HG03558 (cell line): Measurements from ENCODE around the gene CYFIP1.

Source experiments
- ATAC-seq: cut with Tn5 transposase; IDR thresholded peaks from one replicate; pipeline ENCODE4 v1.9.1; 2021; ENCODE audit warnings: moderate number of reproducible peaks; ENCODE audit not compliant: unreplicated experiment; ENCODE audit errors: extremely low read depth

CYFIP1 gene

GRCh38 chr15:22951381-22952280 lies 28.5 kb downstream of the CYFIP1 start:
- ATAC-seq: no peak

- no peak for ATAC-seq
Measured at GRCh38 chr15:22951031-22951380, 29.2 kb downstream of the CYFIP1 start.

- no peak for ATAC-seq
Measured at GRCh38 chr15:22950256-22950990, 29.7 kb downstream of the CYFIP1 start.

- no peak for ATAC-seq
Measured at GRCh38 chr15:22949074-22949547, 31.1 kb downstream of the CYFIP1 start.

- no peak for ATAC-seq
Measured at GRCh38 chr15:22948056-22948455, 32.1 kb downstream of the CYFIP1 start.

- ATAC-seq: no peak
Measured at GRCh38 chr15:22947101-22948000, 32.8 kb downstream of the CYFIP1 start.

- ATAC-seq: no peak
Measured at GRCh38 chr15:22945071-22945470, 35.1 kb downstream of the CYFIP1 start.

- no peak for ATAC-seq
Measured at GRCh38 chr15:22944651-22945050, 35.5 kb downstream of the CYFIP1 start.

GRCh38 chr15:22942877-22943276 lies 37.3 kb downstream of the CYFIP1 start:
- no peak for ATAC-seq

GRCh38 chr15:22942306-22942855 lies 37.8 kb downstream of the CYFIP1 start:
- ATAC-seq: no peak

- ATAC-seq: no peak
Measured at GRCh38 chr15:22941179-22941578, 39.0 kb downstream of the CYFIP1 start.

- ATAC-seq: no peak
Measured at GRCh38 chr15:22939652-22940061, 40.5 kb downstream of the CYFIP1 start.

- no peak for ATAC-seq
Measured at GRCh38 chr15:22939051-22939450, 41.1 kb downstream of the CYFIP1 start.

GRCh38 chr15:22936577-22937472 lies 43.3 kb downstream of the CYFIP1 start:
- ATAC-seq: peak; percentile 91

- no peak for ATAC-seq
Measured at GRCh38 chr15:22933641-22934061, 46.5 kb downstream of the CYFIP1 start.

GRCh38 chr15:22931784-22932536 lies 48.2 kb downstream of the CYFIP1 start:
- ATAC-seq: no peak

GRCh38 chr15:22930782-22931484 lies 49.2 kb downstream of the CYFIP1 start:
- ATAC-seq: no peak

- no peak for ATAC-seq
Measured at GRCh38 chr15:22927761-22928160, 52.4 kb downstream of the CYFIP1 start.
